Adipose tissue (tissue), 3 donors: ENCODE measurements around the gene IGFL2. TPM values are rescaled to one million over a fixed set of nuclear protein-coding genes. Genes with fewer than 3 reads are reported as not detected.
"Not testable (repeated sequence)": the region's sequence is repeated elsewhere in the genome, so short reads cannot be mapped to it uniquely, and the experiment has no call there.

Source experiments
- H3K27ac ChIP-seq: one replicate; pipeline ENCODE4 v1.5.1; 2013; ENCODE audit warnings: low read depth, low read length
- WGBS, 3 donors: extraction: QIAGEN DNeasy Blood & Tissue Kit; methylation state at CpG; one replicate each; pipeline ENCODE4 v1.1.7; 2013; 5-methylcytosine and 5-hydroxymethylcytosine counted together
- polyA plus RNA-seq, 3 donors: library from polyadenylated mRNA; stranded (reverse); fragments of 200-250 nt; gene quantifications; one replicate each; pipeline ENCODE4 v1.2.3, GENCODE V29; 2013
- donor health status: healthy with polysubstance abuse.
- donor health status: Bipolar disorder and iron deficiency.
- donor health status: healthy.

IGFL2 gene
- polyA plus RNA-seq, 3 donors = 0.09 to 1.1 (median 0.22) TPM

GRCh38 chr19:46133777-46134241 is 14.2 kb upstream of the IGFL2 start:
- H3K27ac ChIP-seq = no peak overlapping the region

GRCh38 chr19:46134527-46134926 is 13.5 kb upstream of the IGFL2 start:
- H3K27ac ChIP-seq = no peak overlapping the region

More at GRCh38 chr19:46133777-46134241, 14.2 kb upstream of the IGFL2 start:
- 78 to 91% (median 83%) methylated on average over 1 of the region's 1 CpG for WGBS, 3 donors

- WGBS, 3 donors = 70 to 80% (median 76%) methylated on average over 4 of the region's 4 CpGs
- H3K27ac ChIP-seq = no peak overlapping the region
Measured at GRCh38 chr19:46137915-46138473, 10.0 kb upstream of the IGFL2 start.

GRCh38 chr19:46141421-46141820 is 6.6 kb upstream of the IGFL2 start:
- no peak overlapping the region for H3K27ac ChIP-seq
- WGBS, 3 donors = 60 to 88% (median 67%) methylated on average over 1 of the region's 1 CpG

GRCh38 chr19:46142294-46142693 is 5.7 kb upstream of the IGFL2 start:
- H3K27ac ChIP-seq = no peak overlapping the region
- WGBS, 3 donors = 75 to 78% (median 75%) methylated on average over 4 of the region's 4 CpGs

GRCh38 chr19:46144756-46145155 is 3.3 kb upstream of the IGFL2 start:
- 31 to 49% (median 47%) methylated on average over 3 of the region's 3 CpGs for WGBS, 3 donors
- H3K27ac ChIP-seq = no peak overlapping the region

- H3K27ac ChIP-seq = no peak overlapping the region
- 61 to 68% (median 62%) methylated on average over 8 of the region's 8 CpGs for WGBS, 3 donors
Measured at GRCh38 chr19:46147166-46147740, 785 bp upstream of the IGFL2 start.

GRCh38 chr19:46150606-46151005 is 2.6 kb downstream of the IGFL2 start:
- 80 to 85% (median 83%) methylated on average over 5 of the region's 5 CpGs for WGBS, 3 donors
- no peak overlapping the region for H3K27ac ChIP-seq

- H3K27ac ChIP-seq = no peak overlapping the region
- WGBS, 3 donors = 76 to 79% (median 77%) methylated on average over 3 of the region's 3 CpGs
Measured at GRCh38 chr19:46155237-46155636, 7.2 kb downstream of the IGFL2 start.

- H3K27ac ChIP-seq = no peak overlapping the region
Measured at GRCh38 chr19:46159418-46160232, 11.6 kb downstream of the IGFL2 start.

GRCh38 chr19:46160233-46160775 is 12.3 kb downstream of the IGFL2 start:
- WGBS, 3 donors = 94 to 97% (median 96%) methylated on average over 4 to 7 of the region's 7 CpGs
- no peak overlapping the region for H3K27ac ChIP-seq

More at GRCh38 chr19:46159418-46160232, 11.6 kb downstream of the IGFL2 start:
- WGBS, 3 donors = 43 to 64% (median 55%) methylated on average over 4 of the region's 4 CpGs

- WGBS, 3 donors = 43 to 93% (median 80%) methylated on average over 2 of the region's 2 CpGs
- not testable (repeated sequence) for H3K27ac ChIP-seq
Measured at GRCh38 chr19:46161642-46162257, 13.7 kb downstream of the IGFL2 start.

GRCh38 chr19:46162731-46163130 is 14.7 kb downstream of the IGFL2 start:
- no peak overlapping the region for H3K27ac ChIP-seq

GRCh38 chr19:46173886-46174480 is 25.9 kb downstream of the IGFL2 start:
- no peak overlapping the region for H3K27ac ChIP-seq
- 51 to 63% (median 57%) methylated on average over 8 of the region's 8 CpGs for WGBS, 3 donors

More at GRCh38 chr19:46162731-46163130, 14.7 kb downstream of the IGFL2 start:
- WGBS, 3 donors = 55 to 74% (median 67%) methylated on average over 3 of the region's 3 CpGs

- H3K27ac ChIP-seq = no peak overlapping the region
- 75 to 79% (median 75%) methylated on average over 7 of the region's 7 CpGs for WGBS, 3 donors
Measured at GRCh38 chr19:46176116-46176860, 28.2 kb downstream of the IGFL2 start.

GRCh38 chr19:46179076-46179759 is 31.2 kb downstream of the IGFL2 start:
- H3K27ac ChIP-seq = no peak overlapping the region
- WGBS, 3 donors = 59 to 65% (median 60%) methylated on average over 9 of the region's 9 CpGs

GRCh38 chr19:46180701-46181387 is 32.8 kb downstream of the IGFL2 start:
- WGBS, 3 donors = 65 to 74% (median 72%) methylated on average over 5 of the region's 5 CpGs
- H3K27ac ChIP-seq = no peak overlapping the region
